GM13976 (cell line): ENCODE results near the gene MPHOSPH6.
A peak's percentile ranks its signal among the peaks of the same experiment; 100 is the strongest.

Experiments
- DNase-seq: peaks from one replicate; pipeline ENCODE4 v3.0.0; 2012; ENCODE audit warnings: low spot score
- in situ Hi-C: fragments of 300-500 bp; cut with MboI; formaldehyde crosslinking; loops from one replicate; pipeline ENCODE4 v1.12.0; 2022; ENCODE audit warnings: low sequenced_read_pairs, mixed read lengths, inconsistent platforms; ENCODE audit not compliant: unreplicated experiment
- TF ChIP-seq, protein P1 (sequence below): IDR thresholded peaks from 2 replicates; pipeline ENCODE4 v1.5.1; 2012; ENCODE audit warnings: borderline replicate concordance, mild to moderate bottlenecking; ENCODE audit not compliant: insufficient read depth; ENCODE audit errors: extremely low read depth, missing control alignments, control extremely low read depth

MPHOSPH6 gene

GRCh38 chr16:82197540-82198240 lies 27.7 kb upstream of the MPHOSPH6 start:
- DNase-seq, result no peak
- in situ Hi-C loops, result no loop called here
- TF ChIP-seq, protein P1, sequence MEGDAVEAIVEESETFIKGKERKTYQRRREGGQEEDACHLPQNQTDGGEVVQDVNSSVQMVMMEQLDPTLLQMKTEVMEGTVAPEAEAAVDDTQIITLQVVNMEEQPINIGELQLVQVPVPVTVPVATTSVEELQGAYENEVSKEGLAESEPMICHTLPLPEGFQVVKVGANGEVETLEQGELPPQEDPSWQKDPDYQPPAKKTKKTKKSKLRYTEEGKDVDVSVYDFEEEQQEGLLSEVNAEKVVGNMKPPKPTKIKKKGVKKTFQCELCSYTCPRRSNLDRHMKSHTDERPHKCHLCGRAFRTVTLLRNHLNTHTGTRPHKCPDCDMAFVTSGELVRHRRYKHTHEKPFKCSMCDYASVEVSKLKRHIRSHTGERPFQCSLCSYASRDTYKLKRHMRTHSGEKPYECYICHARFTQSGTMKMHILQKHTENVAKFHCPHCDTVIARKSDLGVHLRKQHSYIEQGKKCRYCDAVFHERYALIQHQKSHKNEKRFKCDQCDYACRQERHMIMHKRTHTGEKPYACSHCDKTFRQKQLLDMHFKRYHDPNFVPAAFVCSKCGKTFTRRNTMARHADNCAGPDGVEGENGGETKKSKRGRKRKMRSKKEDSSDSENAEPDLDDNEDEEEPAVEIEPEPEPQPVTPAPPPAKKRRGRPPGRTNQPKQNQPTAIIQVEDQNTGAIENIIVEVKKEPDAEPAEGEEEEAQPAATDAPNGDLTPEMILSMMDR, result no peak

- in situ Hi-C loops, result no loop called here
- TF ChIP-seq, protein P1, result no peak
- no peak for DNase-seq
Measured at GRCh38 chr16:82195917-82196494, 26.0 kb upstream of the MPHOSPH6 start.

GRCh38 chr16:82194086-82194485 lies 24.1 kb upstream of the MPHOSPH6 start:
- no peak for DNase-seq
- in situ Hi-C loops, result no loop called here
- TF ChIP-seq, protein P1, result no peak

GRCh38 chr16:82192665-82193064 lies 22.6 kb upstream of the MPHOSPH6 start:
- DNase-seq, result no peak
- in situ Hi-C loops, result no loop called here
- TF ChIP-seq, protein P1, result no peak

GRCh38 chr16:82190386-82190785 lies 20.4 kb upstream of the MPHOSPH6 start:
- DNase-seq, result no peak
- TF ChIP-seq, protein P1, result no peak
- in situ Hi-C loops, result no loop called here

GRCh38 chr16:82187829-82188228 lies 17.8 kb upstream of the MPHOSPH6 start:
- in situ Hi-C loops, result no loop called here
- peak; percentile 37 for DNase-seq
- TF ChIP-seq, protein P1, result no peak
